Right atrium auricular region (tissue), 2 donors: ENCODE data around the gene ASTN2. TPM values are rescaled to one million over a fixed set of nuclear protein-coding genes. Genes with fewer than 3 reads are reported as not detected.
A peak's percentile ranks its signal among the peaks of the same experiment; 100 is the strongest.

Source experiments
- DNase-seq: peaks from one replicate; pipeline ENCODE4 v3.0.0-alpha.2; 2019; ENCODE audit warnings: low spot score
- H3K27ac ChIP-seq, 2 donors: fragments of 200-600 bp; sonication (generic); 1 replicate in 1 of 2; 2 replicates in 1 of 2; pipeline ENCODE4 v1.5.1; 2016 to 2019
- H3K27me3 ChIP-seq, 2 donors: fragments of 200-600 bp; sonication (generic); one replicate each; pipeline versions ENCODE4 v1.5.1 to v1.6.0; 2017 to 2019
- H3K36me3 ChIP-seq: fragments of 200-600 bp; sonication (generic); one replicate; pipeline ENCODE4 v1.5.1; 2016
- H3K4me1 ChIP-seq, 2 donors: fragments of 200-600 bp; sonication (generic); one replicate each; pipeline versions ENCODE4 v1.5.1 to v1.6.0; 2017 to 2019
- H3K4me3 ChIP-seq, 2 donors: fragments of 200-600 bp; sonication (generic); 1 replicate in 1 of 2; 2 replicates in 1 of 2; pipeline ENCODE4 v1.5.1; 2017 to 2019; ENCODE audit warnings: mild to moderate bottlenecking in 1 of 2, moderate library complexity in 1 of 2
- H3K9me3 ChIP-seq, 2 donors: fragments of 200-600 bp; sonication (generic); one replicate each; pipeline ENCODE4 v1.5.1; 2019
- total RNA-seq, 2 donors: library from RNA; depleted of rRNA; stranded (reverse); fragments of >200 nt; gene quantifications; one replicate each; pipeline ENCODE4 v1.1.0, GENCODE V29; 2016
- TF ChIP-seq, protein P1 (sequence below), 2 donors: fragments of 200-600 bp; sonication (generic); IDR thresholded peaks; one replicate each; pipeline ENCODE4 v1.5.1; 2019; ENCODE audit warnings: antibody characterized with exemption in 2 of 2

Gene ASTN2
- total RNA-seq, 2 donors from 2014 or later = 11.1 to 32.2 TPM

DNA sequence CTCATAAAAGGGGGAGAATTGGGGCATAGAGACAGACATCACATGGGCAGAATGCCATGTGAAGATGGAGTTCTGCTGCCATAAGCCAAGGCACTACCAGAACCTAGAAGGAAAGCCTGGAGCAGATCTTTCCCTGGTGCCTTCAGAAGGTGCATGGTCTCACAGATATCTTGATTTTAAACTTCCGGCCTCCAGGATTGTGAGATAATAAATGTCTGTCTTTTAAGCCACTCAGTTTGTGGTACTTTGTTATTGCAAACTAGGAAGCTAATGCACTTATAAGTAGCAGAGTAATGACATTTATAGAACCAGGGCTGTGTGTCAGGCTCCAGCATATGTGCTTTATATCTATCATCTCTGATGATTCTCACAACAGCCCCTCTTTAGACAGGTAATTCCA lies 130.4 kb downstream of the ASTN2 start:
- Histone ChIP-seq H3K4me3 (no peak overlapping the region), H3K27ac (no peak overlapping the region), H3K36me3 (no peaks in the 10 kb centered on the region), H3K9me3 (no peaks in the 10 kb centered on the region), H3K4me1 (no peaks in the 10 kb centered on the region), H3K27me3 (no peaks in the 10 kb centered on the region)
- DNase-seq = no peak
- TF ChIP-seq, protein P1, sequence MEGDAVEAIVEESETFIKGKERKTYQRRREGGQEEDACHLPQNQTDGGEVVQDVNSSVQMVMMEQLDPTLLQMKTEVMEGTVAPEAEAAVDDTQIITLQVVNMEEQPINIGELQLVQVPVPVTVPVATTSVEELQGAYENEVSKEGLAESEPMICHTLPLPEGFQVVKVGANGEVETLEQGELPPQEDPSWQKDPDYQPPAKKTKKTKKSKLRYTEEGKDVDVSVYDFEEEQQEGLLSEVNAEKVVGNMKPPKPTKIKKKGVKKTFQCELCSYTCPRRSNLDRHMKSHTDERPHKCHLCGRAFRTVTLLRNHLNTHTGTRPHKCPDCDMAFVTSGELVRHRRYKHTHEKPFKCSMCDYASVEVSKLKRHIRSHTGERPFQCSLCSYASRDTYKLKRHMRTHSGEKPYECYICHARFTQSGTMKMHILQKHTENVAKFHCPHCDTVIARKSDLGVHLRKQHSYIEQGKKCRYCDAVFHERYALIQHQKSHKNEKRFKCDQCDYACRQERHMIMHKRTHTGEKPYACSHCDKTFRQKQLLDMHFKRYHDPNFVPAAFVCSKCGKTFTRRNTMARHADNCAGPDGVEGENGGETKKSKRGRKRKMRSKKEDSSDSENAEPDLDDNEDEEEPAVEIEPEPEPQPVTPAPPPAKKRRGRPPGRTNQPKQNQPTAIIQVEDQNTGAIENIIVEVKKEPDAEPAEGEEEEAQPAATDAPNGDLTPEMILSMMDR (IDR thresholded peaks at IDR 0.05) = no peak

DNA sequence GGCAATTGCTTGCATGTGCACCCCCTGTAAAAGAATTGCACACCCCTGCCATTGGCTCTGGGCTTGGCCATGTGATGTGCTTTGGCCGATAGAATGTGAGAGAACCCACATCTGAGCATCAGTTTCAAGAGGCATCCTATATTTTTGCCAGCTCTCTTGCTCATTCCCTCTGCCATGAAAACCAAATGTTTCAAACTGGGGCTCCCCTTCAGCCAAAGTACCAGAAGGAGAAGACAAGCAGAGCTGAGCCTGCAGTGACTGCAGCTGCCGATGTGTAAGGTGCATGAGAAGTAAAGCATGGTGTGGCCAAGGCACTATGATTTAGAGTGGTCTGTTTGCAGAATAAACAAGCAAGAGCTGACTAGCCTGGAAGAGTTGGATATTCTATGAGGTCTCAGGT lies 132.3 kb downstream of the ASTN2 start:
- H3K27me3 ChIP-seq = no peaks in the 10 kb centered on the region
- no peaks in the 10 kb centered on the region for H3K4me1 ChIP-seq
- DNase-seq = no peak
- H3K36me3 ChIP-seq = no peaks in the 10 kb centered on the region
- TF ChIP-seq, protein P1 (IDR thresholded peaks at IDR 0.05) = no peak
- no peak overlapping the region for H3K27ac ChIP-seq
- H3K9me3 ChIP-seq = no peaks in the 10 kb centered on the region
- H3K4me3 ChIP-seq = no peak overlapping the region

DNA sequence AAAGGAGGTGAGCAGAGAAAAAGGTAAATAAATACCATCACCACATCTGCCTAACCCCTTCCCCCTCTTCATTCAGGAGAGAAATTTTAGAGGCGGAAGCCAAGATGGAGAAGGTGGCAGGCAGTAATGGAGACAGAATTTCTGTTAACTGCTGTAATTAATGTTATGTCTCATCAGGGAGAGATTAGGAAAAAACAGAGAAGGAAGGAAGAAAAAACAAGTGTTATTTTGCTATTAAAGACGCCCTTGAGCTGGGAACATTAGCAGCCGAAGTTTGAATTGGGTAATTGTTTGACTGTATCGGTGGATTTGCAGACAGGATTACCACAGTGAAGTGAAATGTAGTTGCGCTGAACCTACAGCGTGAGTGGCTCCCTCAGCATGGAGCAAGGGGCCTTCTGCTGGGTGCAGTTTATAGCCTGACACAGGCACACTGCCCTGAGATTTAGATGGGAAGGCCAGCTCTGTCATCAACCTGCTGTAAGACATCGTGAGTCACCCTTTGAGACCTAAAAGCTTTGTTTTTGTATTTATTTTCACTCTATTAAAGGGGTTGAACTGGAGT lies 136.3 kb downstream of the ASTN2 start:
- TF ChIP-seq, protein P1 (IDR thresholded peaks at IDR 0.05) = no peak
- H3K4me3 ChIP-seq = no peak overlapping the region
- DNase-seq = no peak

DNA sequence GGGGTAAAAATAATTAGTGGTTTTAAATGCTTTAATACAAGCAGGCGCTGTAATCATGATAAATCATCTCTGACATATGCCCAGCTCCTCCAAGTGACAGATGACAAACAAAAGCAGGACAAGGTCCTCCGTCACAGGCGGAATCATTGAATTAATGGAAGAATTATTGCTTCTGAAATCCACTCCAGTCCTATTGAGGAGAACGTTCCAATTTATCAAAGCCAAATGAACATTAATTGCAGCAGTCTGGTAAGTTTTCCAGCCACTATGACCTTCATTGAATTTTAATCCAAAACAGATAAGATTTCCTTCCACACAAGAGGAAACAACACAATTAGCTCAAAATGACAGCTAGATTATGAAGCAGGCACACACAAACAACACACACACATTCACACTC lies 136.8 kb downstream of the ASTN2 start:
- H3K4me1 ChIP-seq = peaks cover 0 to 8% of the 10 kb centered on the region in 2 donors
- no peak overlapping the region for H3K4me3 ChIP-seq
- no peaks in the 10 kb centered on the region for H3K27me3 ChIP-seq
- no peak for DNase-seq
- H3K36me3 ChIP-seq = no peaks in the 10 kb centered on the region
- TF ChIP-seq, protein P1 (IDR thresholded peaks at IDR 0.05) = no peak
- no peak overlapping the region for H3K27ac ChIP-seq
- H3K9me3 ChIP-seq = no peaks in the 10 kb centered on the region

More for the DNA sequence above, 136.3 kb downstream of the ASTN2 start:
- H3K36me3 ChIP-seq = no peaks in the 10 kb centered on the region
- H3K4me1 ChIP-seq = peaks cover 0 to 8% of the 10 kb centered on the region in 2 donors
- H3K27me3 ChIP-seq = no peaks in the 10 kb centered on the region
- no peaks in the 10 kb centered on the region for H3K9me3 ChIP-seq
- no peak overlapping the region for H3K27ac ChIP-seq

DNA sequence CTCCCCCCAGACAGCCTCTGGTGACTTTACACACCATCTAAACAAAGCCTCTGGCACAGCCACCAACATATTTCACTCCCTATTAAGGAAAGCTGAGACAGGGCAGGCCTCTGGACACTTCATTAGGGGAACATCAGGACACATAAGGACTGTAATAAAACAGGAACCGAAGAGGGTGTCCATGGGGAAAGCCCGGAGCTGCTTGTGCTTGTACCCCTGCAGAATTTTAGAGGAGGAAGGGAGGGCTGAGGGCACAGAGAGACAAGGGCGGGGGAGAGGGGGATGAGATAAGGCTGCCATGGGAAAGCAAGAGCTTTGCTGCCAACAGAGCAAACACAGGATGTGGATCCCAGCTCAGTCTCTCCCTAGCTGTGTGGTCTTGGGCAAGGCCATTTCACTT lies 138.4 kb downstream of the ASTN2 start:
- H3K4me1 ChIP-seq = peaks cover 0 to 8% of the 10 kb centered on the region in 2 donors
- H3K4me3 ChIP-seq = no peak overlapping the region
- no peaks in the 10 kb centered on the region for H3K27me3 ChIP-seq
- H3K9me3 ChIP-seq = no peaks in the 10 kb centered on the region
- H3K36me3 ChIP-seq = no peaks in the 10 kb centered on the region
- TF ChIP-seq, protein P1 (IDR thresholded peaks at IDR 0.05) = no peak
- DNase-seq = no peak
- H3K27ac ChIP-seq = peak overlapping the region in 1 of 2 donors; percentile 40

DNA sequence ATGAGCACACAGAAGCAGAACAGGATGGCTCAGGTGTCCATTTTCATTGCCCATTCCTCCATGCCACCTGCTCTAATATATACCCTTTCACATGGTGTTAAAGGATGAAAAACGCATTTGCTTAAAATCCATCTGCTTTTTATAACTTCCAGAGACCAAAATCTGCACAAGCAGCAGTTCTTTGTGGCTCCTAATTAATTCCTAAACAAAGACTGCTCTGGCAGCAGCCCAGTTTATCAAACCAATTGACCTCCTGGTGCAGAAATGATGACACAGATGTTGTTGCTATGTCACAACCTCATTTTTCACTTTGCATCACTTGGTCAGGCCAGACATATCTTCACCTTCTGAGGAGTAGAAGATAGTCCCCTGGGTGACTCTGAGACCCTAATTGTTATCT lies 141.2 kb downstream of the ASTN2 start:
- TF ChIP-seq, protein P1 (IDR thresholded peaks at IDR 0.05) = no peak
- Histone ChIP-seq H3K27ac (no peak overlapping the region), H3K4me1 (peaks cover 0 to 8% of the 10 kb centered on the region in 2 donors), H3K27me3 (no peaks in the 10 kb centered on the region), H3K36me3 (no peaks in the 10 kb centered on the region), H3K9me3 (no peaks in the 10 kb centered on the region), H3K4me3 (no peak overlapping the region)
- no peak for DNase-seq
